Measurements from ENCODE around the gene TIAL1. TPM values are rescaled to one million over a fixed set of nuclear protein-coding genes. Genes with fewer than 3 reads are reported as not detected.

Gene TIAL1
- total RNA-seq, 1 experiment from 2014 or later = 220 TPM

DNA sequence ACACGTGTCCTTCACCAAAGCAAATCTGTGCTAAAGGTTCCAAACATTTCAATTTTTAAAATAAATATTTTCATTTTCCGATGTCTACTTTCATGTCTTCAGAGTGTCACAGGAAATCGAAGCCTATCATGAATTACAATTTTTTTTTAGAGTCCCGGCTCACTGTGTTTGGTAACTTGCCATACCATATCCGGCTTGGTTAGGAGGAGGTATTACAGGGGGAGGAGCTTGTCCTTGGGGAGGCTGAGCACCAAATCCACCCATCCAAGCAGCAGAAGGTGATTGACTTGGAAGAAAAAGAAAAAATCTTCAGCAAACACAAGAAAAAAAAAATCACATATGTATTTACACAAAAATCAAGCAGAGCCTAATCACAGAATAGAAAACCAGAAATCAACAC is 21.3 kb downstream of the TIAL1 start:
- ATAC-seq = peak; percentile 65
- TF ChIP-seq CEBPB (IDR thresholded peaks at IDR 0.05; ENCODE audit: low read depth) (no peak), FOSL1 (IDR thresholded peaks at IDR 0.05; ENCODE audit: low read depth) (no peak), ZNF274 (IDR thresholded peaks at IDR 0.05; ENCODE audit: low read depth, low read length) (no peak), JUND (IDR thresholded peaks at IDR 0.05) (no peak), SP1 (IDR thresholded peaks at IDR 0.05; ENCODE audit: low read depth) (no peak), RAD21 (IDR thresholded peaks at IDR 0.05; ENCODE audit: low read depth) (no peak)
- TF ChIP-seq, protein P1, sequence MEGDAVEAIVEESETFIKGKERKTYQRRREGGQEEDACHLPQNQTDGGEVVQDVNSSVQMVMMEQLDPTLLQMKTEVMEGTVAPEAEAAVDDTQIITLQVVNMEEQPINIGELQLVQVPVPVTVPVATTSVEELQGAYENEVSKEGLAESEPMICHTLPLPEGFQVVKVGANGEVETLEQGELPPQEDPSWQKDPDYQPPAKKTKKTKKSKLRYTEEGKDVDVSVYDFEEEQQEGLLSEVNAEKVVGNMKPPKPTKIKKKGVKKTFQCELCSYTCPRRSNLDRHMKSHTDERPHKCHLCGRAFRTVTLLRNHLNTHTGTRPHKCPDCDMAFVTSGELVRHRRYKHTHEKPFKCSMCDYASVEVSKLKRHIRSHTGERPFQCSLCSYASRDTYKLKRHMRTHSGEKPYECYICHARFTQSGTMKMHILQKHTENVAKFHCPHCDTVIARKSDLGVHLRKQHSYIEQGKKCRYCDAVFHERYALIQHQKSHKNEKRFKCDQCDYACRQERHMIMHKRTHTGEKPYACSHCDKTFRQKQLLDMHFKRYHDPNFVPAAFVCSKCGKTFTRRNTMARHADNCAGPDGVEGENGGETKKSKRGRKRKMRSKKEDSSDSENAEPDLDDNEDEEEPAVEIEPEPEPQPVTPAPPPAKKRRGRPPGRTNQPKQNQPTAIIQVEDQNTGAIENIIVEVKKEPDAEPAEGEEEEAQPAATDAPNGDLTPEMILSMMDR (IDR thresholded peaks at IDR 0.05 in 2 of 3, conservative IDR thresholded peaks at IDR 0.05 in 1 of 3; ENCODE audit: borderline replicate concordance in 1 of 3, insufficient read depth in 1 of 3, low read depth in 2 of 3, low read length in 2 of 3) = no peak
- H3K27ac ChIP-seq (ENCODE audit: low read depth, low read length) = no peak overlapping the region
- no peak overlapping the region for H2AFZ ChIP-seq (ENCODE audit: low read depth, low read length, poor library complexity, severe bottlenecking)
- peaks cover 11% of the 10 kb centered on the region for H4K20me1 ChIP-seq (ENCODE audit: insufficient read depth)
- H3K36me3 ChIP-seq (ENCODE audit: control insufficient read depth in 1 of 2, insufficient read depth in 2 of 2, low read length in 2 of 2) = peaks cover 58 to 62% of the 10 kb centered on the region in 2 experiments
- BruUV-seq (replicated peaks) = no TSS peak
- no peaks in the 10 kb centered on the region for H3K9me3 ChIP-seq (ENCODE audit: control insufficient read depth in 1 of 2, insufficient read depth in 1 of 2, low read depth in 1 of 2, low read length in 2 of 2)
- H3K27me3 ChIP-seq (ENCODE audit: insufficient read depth, low read length) = no peaks in the 10 kb centered on the region
- ChIA-PET RAD21 (ENCODE audit: low non-redundant PET in 1 of 2, low total read pairs in 2 of 2, uncharacterized antibody in 2 of 2, unreplicated experiment in 2 of 2) (no interaction called here), CTCF (no interaction called here), POLR2A (no interaction called here)
- DNase-seq (ENCODE audit: low read depth, low spot score) = no peak
- intact Hi-C loops (cut with micrococcal nuclease) = no loop called here
- peaks cover 2 to 5% of the 10 kb centered on the region in 2 experiments; a peak in 3 of 4 replicates for H3K4me1 ChIP-seq (ENCODE audit: control insufficient read depth in 1 of 2, insufficient read depth in 2 of 2, low read length in 2 of 2)
- H3K9me2 ChIP-seq (ENCODE audit: insufficient read depth) = no peaks in the 10 kb centered on the region
- H3K4me3 ChIP-seq (replicated peaks in 1 of 2; ENCODE audit: low read depth in 1 of 2, low read length in 2 of 2) = no peak overlapping the region
- H3K9ac ChIP-seq (ENCODE audit: low read length) = no peak overlapping the region
- peaks cover 22% of the 10 kb centered on the region for H3K79me2 ChIP-seq (ENCODE audit: insufficient read depth, low read length)
- H3K4me2 ChIP-seq (ENCODE audit: low read length) = no peak overlapping the region

- Histone ChIP-seq H3K4me1 (ENCODE audit: control insufficient read depth in 1 of 2, insufficient read depth in 2 of 2, low read length in 2 of 2) (peaks cover 9 to 12% of the 10 kb centered on the region in 2 experiments), H3K4me2 (ENCODE audit: low read length) (no peak overlapping the region), H4K20me1 (ENCODE audit: insufficient read depth) (no peaks in the 10 kb centered on the region), H3K79me2 (ENCODE audit: insufficient read depth, low read length) (no peaks in the 10 kb centered on the region), H3K27ac (ENCODE audit: low read depth, low read length) (no peak overlapping the region), H3K9me2 (ENCODE audit: insufficient read depth) (no peaks in the 10 kb centered on the region), H3K9me3 (ENCODE audit: control insufficient read depth in 1 of 2, insufficient read depth in 1 of 2, low read depth in 1 of 2, low read length in 2 of 2) (no peaks in the 10 kb centered on the region), H3K36me3 (ENCODE audit: control insufficient read depth in 1 of 2, insufficient read depth in 2 of 2, low read length in 2 of 2) (0 out of 4 replicates have a peak, but pooled peaks cover 0 to 5% of the 10 kb centered on the region in 2 experiments), H2AFZ (ENCODE audit: low read depth, low read length, poor library complexity, severe bottlenecking) (no peak overlapping the region), H3K27me3 (ENCODE audit: insufficient read depth, low read length) (no peaks in the 10 kb centered on the region), H3K4me3 (replicated peaks in 1 of 2; ENCODE audit: low read depth in 1 of 2, low read length in 2 of 2) (no peak overlapping the region), H3K9ac (ENCODE audit: low read length) (no peak overlapping the region)
- DNase-seq (ENCODE audit: low read depth, low spot score) = no peak
- intact Hi-C loops (cut with micrococcal nuclease) = no loop called here
- TF ChIP-seq, protein P2, sequence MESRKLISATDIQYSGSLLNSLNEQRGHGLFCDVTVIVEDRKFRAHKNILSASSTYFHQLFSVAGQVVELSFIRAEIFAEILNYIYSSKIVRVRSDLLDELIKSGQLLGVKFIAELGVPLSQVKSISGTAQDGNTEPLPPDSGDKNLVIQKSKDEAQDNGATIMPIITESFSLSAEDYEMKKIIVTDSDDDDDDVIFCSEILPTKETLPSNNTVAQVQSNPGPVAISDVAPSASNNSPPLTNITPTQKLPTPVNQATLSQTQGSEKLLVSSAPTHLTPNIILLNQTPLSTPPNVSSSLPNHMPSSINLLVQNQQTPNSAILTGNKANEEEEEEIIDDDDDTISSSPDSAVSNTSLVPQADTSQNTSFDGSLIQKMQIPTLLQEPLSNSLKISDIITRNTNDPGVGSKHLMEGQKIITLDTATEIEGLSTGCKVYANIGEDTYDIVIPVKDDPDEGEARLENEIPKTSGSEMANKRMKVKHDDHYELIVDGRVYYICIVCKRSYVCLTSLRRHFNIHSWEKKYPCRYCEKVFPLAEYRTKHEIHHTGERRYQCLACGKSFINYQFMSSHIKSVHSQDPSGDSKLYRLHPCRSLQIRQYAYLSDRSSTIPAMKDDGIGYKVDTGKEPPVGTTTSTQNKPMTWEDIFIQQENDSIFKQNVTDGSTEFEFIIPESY (IDR thresholded peaks at IDR 0.05; ENCODE audit: extremely low read depth, insufficient replicate concordance, low read length) = no peak
- no peak for TF ChIP-seq SRF (IDR thresholded peaks at IDR 0.05; ENCODE audit: low read depth)
- no peak for TF ChIP-seq FOSL1 (IDR thresholded peaks at IDR 0.05; ENCODE audit: low read depth)
- no peak for TF ChIP-seq YY1 (IDR thresholded peaks at IDR 0.05; ENCODE audit: extremely low read depth, insufficient replicate concordance, low read depth, low read length)
- no peak for TF ChIP-seq EGR1 (IDR thresholded peaks at IDR 0.05; ENCODE audit: low read depth)
- TF ChIP-seq TCF7L2 (IDR thresholded peaks at IDR 0.05; ENCODE audit: borderline replicate concordance, extremely low read depth, insufficient read depth, insufficient read length) = no peak
- TF ChIP-seq POLR2AphosphoS5 (IDR thresholded peaks at IDR 0.05; ENCODE audit: low read depth, low read length) = no peak
- no peak for TF ChIP-seq POLR2A (IDR thresholded peaks at IDR 0.05; ENCODE audit: borderline replicate concordance, extremely low read depth, insufficient read depth, insufficient read length)
- ATAC-seq = no peak
- RAD21 ChIA-PET (ENCODE audit: low non-redundant PET in 1 of 2, low total read pairs in 2 of 2, uncharacterized antibody in 2 of 2, unreplicated experiment in 2 of 2) = no interaction called here
- no TSS peak for BruUV-seq (replicated peaks)
- POLR2A ChIA-PET = no interaction called here
- CTCF ChIA-PET = no interaction called here
These were observed 28.8 kb downstream of the TIAL1 start for GRCh38 chr10:119567978-119568377.
